K562 (cell line): ENCODE measurements around the gene PCAT6. TPM values are rescaled to one million over a fixed set of nuclear protein-coding genes. Genes with fewer than 3 reads are reported as not detected.

Experiments
- BHLHE40 ChIP-seq: IDR thresholded peaks from 2 replicates; pipeline ENCODE4 v1.6.1; 2011; ENCODE audit warnings: low read length, improper control_type of control experiment
- CTBP1 ChIP-seq: fragments of 450-650 bp; IDR thresholded peaks from 2 replicates; pipeline ENCODE4 v1.6.1; 2016; ENCODE audit warnings: borderline replicate concordance
- ERF ChIP-seq: fragments of 450-650 bp; formaldehyde crosslinking; IDR thresholded peaks from 2 replicates; pipeline ENCODE4 v1.4.0; 2020; ENCODE audit warnings: mild to moderate bottlenecking, mixed read lengths
- FOSL1 ChIP-seq: fragments of 200-800 bp; sonication (Bioruptor generic); conservative IDR thresholded peaks from 2 replicates; pipeline ENCODE4 v1.6.1; 2016; ENCODE audit warnings: missing genetic modification characterization, missing compliant biosample characterization
- KAT7 ChIP-seq: sonication (generic); formaldehyde crosslinking; IDR thresholded peaks from 2 replicates; pipeline ENCODE4 v1.8.0; 2022; ENCODE audit warnings: missing genetic modification reagents, mild to moderate bottlenecking, borderline replicate concordance
- MTA2 ChIP-seq: fragments of 450-650 bp; IDR thresholded peaks from 2 replicates; pipeline ENCODE4 v1.6.1; 2016; ENCODE audit warnings: low read depth
- NCOA6 ChIP-seq: fragments of 450-650 bp; IDR thresholded peaks from 2 replicates; pipeline ENCODE4 v1.6.1; 2017; ENCODE audit warnings: mild to moderate bottlenecking
- POLR2AphosphoS5 ChIP-seq: IDR thresholded peaks from 2 replicates; pipeline ENCODE4 v1.6.1; 2011; ENCODE audit warnings: mild to moderate bottlenecking, low read depth, low read length, moderate library complexity; ENCODE audit not compliant: control insufficient read depth, insufficient read depth
- TOE1 ChIP-seq, 2 experiments: fragments of 450-650 bp in 1 of 2; sonication (generic) in 1 of 2; formaldehyde crosslinking in 1 of 2; IDR thresholded peaks; 2 replicates each; pipeline versions ENCODE4 v1.7.1 to v1.8.0; 2016 to 2022; ENCODE audit warnings: borderline replicate concordance in 2 of 2, mild to moderate bottlenecking in 2 of 2, antibody characterized with exemption in 1 of 2, inconsistent platforms in 1 of 2, low read depth in 1 of 2, missing genetic modification reagents in 1 of 2, moderate library complexity in 1 of 2
- ZBTB1 ChIP-seq: sonication (generic); formaldehyde crosslinking; IDR thresholded peaks from 2 replicates; pipeline ENCODE4 v1.8.1; 2023; ENCODE audit warnings: missing genetic modification reagents, low read depth, mild to moderate bottlenecking, borderline replicate concordance
- ZNF165 ChIP-seq: fragments of 250-450 bp; sonication (Bioruptor Pico); IDR thresholded peaks from 2 replicates; pipeline ENCODE4 v1.4.0; 2020; ENCODE audit warnings: borderline replicate concordance
- ZNF561 ChIP-seq: fragments of 450-650 bp; formaldehyde crosslinking; conservative IDR thresholded peaks from 2 replicates; pipeline ENCODE4 v1.4.0; 2020; ENCODE audit warnings: mild to moderate bottlenecking, moderate library complexity
- ZNF707 ChIP-seq: fragments of 250-450 bp; sonication (Bioruptor Pico); conservative IDR thresholded peaks from 2 replicates; pipeline ENCODE4 v1.8.0; 2022; ENCODE audit warnings: inconsistent platforms, mild to moderate bottlenecking, moderate library complexity
- polyA plus RNA-seq, 8 experiments: library from polyadenylated mRNA; depleted of rRNA in 4 of 8; stranded (reverse) in 5 of 8; unstranded in 3 of 8; fragments of >200 nt; fragmentation: Nextera tagmentation in 2 of 8; fragmentation: Illumina TruSeq in 1 of 8; extraction: Ambion mirVana in 2 of 8; extraction: Trizol in 1 of 8; gene quantifications; 2 replicates each; pipeline versions ENCODE4 v1.2.1 to v1.2.3, GENCODE V29; 2011 to 2014; ENCODE audit warnings: inconsistent platforms in 1 of 8, missing spikeins in 1 of 8
- total RNA-seq, 7 experiments: library from RNA; depleted of rRNA in 6 of 7; stranded (reverse); fragments of >200 nt in 6 of 7; fragmentation: Illumina TruSeq in 2 of 7; extraction: Trizol in 2 of 7; gene quantifications; 2 replicates each; pipeline versions ENCODE4 v1.2.1 to v1.2.3, GENCODE V29; 2011 to 2021; ENCODE audit warnings: low replicate concordance in 1 of 7
- TF ChIP-seq, protein P1 (sequence below): sonication (generic); formaldehyde crosslinking; IDR thresholded peaks from 2 replicates; pipeline ENCODE4 v1.8.0; 2022; ENCODE audit warnings: mild to moderate bottlenecking, missing genetic modification reagents
- TF ChIP-seq, protein P2 (sequence below), 2 experiments: fragments of 450-650 bp; IDR thresholded peaks; 2 replicates each; pipeline ENCODE4 v1.6.1; 2016
- TF ChIP-seq, protein P3 (sequence below), 2 experiments: IDR thresholded peaks; 2 replicates each; pipeline ENCODE4 v1.6.1; 2012; ENCODE audit warnings: improper control_type of control experiment in 2 of 2, low read depth in 2 of 2, low read length in 2 of 2, borderline replicate concordance in 1 of 2

PCAT6 gene
- total and polyA plus RNA-seq, 9 of the 15 experiments (the other 6 are each of a cell fraction or from before 2014, with no cell fraction given) = 0.25 to 2.4 (median 0.54) TPM; not detected in 1

DNA sequence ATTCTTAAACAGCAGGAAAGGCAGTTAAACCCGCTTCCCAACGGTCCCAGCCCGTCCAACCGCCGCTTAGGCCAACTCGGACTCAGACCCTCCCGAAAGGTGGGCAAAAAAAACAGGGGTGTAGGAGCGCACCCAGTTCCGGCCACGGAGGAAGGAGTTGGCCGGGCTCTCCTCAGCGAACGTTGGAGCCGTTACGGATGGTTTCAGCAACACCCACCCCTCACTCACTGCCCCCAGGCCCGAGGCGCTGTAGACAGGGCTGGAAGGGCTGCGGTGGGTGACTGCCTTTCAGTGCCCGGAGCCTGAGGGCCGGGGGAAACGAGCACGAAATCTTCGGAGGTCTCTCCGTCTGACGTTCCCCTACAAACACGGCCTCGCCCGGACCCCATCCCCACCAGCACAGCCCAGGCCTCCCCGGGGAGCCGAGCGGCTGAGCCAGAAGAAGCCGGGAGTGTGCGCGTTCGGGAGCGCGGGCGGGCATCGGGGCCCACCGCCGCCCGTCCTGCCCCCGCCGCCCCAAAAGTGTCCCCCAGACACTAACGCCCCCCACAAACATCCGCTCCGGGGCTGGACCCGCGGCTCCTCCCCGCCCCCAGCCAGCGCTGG, 3.8 kb upstream of the PCAT6 start (continued):
- TF ChIP-seq NCOA6 = no peak
- no peak for TF ChIP-seq FOSL1
- TF ChIP-seq TOE1 (IDR thresholded peaks at IDR 0.05; ENCODE audit: borderline replicate concordance) = 0 out of 2 replicates have a peak, but pooled peaks have one; percentile 21
- no peak for TF ChIP-seq TOE1 (CRISPR knock-in tag; IDR thresholded peaks at IDR 0.05; ENCODE audit: borderline replicate concordance, low read depth)
- TF ChIP-seq CTBP1 = peak; percentile 29; the same call in 1 of the 2 replicates
- peak; percentile 90 for TF ChIP-seq ERF (CRISPR knock-in tag)
- 0 out of 2 replicates have a peak, but pooled peaks have one; percentile 7 for TF ChIP-seq BHLHE40
- TF ChIP-seq, protein P1, sequence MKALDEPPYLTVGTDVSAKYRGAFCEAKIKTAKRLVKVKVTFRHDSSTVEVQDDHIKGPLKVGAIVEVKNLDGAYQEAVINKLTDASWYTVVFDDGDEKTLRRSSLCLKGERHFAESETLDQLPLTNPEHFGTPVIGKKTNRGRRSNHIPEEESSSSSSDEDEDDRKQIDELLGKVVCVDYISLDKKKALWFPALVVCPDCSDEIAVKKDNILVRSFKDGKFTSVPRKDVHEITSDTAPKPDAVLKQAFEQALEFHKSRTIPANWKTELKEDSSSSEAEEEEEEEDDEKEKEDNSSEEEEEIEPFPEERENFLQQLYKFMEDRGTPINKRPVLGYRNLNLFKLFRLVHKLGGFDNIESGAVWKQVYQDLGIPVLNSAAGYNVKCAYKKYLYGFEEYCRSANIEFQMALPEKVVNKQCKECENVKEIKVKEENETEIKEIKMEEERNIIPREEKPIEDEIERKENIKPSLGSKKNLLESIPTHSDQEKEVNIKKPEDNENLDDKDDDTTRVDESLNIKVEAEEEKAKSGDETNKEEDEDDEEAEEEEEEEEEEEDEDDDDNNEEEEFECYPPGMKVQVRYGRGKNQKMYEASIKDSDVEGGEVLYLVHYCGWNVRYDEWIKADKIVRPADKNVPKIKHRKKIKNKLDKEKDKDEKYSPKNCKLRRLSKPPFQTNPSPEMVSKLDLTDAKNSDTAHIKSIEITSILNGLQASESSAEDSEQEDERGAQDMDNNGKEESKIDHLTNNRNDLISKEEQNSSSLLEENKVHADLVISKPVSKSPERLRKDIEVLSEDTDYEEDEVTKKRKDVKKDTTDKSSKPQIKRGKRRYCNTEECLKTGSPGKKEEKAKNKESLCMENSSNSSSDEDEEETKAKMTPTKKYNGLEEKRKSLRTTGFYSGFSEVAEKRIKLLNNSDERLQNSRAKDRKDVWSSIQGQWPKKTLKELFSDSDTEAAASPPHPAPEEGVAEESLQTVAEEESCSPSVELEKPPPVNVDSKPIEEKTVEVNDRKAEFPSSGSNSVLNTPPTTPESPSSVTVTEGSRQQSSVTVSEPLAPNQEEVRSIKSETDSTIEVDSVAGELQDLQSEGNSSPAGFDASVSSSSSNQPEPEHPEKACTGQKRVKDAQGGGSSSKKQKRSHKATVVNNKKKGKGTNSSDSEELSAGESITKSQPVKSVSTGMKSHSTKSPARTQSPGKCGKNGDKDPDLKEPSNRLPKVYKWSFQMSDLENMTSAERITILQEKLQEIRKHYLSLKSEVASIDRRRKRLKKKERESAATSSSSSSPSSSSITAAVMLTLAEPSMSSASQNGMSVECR (CRISPR knock-in tag) = peak; percentile 47; the same call in 1 of the 2 replicates
- TF ChIP-seq, protein P2, sequence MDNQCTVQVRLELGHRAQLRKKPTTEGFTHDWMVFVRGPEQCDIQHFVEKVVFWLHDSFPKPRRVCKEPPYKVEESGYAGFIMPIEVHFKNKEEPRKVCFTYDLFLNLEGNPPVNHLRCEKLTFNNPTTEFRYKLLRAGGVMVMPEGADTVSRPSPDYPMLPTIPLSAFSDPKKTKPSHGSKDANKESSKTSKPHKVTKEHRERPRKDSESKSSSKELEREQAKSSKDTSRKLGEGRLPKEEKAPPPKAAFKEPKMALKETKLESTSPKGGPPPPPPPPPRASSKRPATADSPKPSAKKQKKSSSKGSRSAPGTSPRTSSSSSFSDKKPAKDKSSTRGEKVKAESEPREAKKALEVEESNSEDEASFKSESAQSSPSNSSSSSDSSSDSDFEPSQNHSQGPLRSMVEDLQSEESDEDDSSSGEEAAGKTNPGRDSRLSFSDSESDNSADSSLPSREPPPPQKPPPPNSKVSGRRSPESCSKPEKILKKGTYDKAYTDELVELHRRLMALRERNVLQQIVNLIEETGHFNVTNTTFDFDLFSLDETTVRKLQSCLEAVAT (IDR thresholded peaks at IDR 0.05) = peak; percentile 36 to 88; a peak in 2 of 4 replicates
- TF ChIP-seq ZNF707 (CRISPR knock-in tag) = 0 out of 2 replicates have a peak, but pooled peaks have one; percentile 34
- TF ChIP-seq, protein P3, sequence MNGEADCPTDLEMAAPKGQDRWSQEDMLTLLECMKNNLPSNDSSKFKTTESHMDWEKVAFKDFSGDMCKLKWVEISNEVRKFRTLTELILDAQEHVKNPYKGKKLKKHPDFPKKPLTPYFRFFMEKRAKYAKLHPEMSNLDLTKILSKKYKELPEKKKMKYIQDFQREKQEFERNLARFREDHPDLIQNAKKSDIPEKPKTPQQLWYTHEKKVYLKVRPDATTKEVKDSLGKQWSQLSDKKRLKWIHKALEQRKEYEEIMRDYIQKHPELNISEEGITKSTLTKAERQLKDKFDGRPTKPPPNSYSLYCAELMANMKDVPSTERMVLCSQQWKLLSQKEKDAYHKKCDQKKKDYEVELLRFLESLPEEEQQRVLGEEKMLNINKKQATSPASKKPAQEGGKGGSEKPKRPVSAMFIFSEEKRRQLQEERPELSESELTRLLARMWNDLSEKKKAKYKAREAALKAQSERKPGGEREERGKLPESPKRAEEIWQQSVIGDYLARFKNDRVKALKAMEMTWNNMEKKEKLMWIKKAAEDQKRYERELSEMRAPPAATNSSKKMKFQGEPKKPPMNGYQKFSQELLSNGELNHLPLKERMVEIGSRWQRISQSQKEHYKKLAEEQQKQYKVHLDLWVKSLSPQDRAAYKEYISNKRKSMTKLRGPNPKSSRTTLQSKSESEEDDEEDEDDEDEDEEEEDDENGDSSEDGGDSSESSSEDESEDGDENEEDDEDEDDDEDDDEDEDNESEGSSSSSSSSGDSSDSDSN (IDR thresholded peaks at IDR 0.05; ENCODE audit: borderline replicate concordance in 1 of 2, low read depth in 2 of 2, low read length in 2 of 2) = peak; percentile 89 to 97; a peak in 3 of 4 replicates
- TF ChIP-seq ZBTB1 = peak; percentile 44; the same call in 1 of the 2 replicates
- peak; percentile 68; the same call in 1 of the 2 replicates for TF ChIP-seq POLR2AphosphoS5
- TF ChIP-seq ZNF165 (CRISPR knock-in tag) = peak; percentile 64; the same call in 1 of the 2 replicates
- peak; percentile 64; the same call in 1 of the 2 replicates for TF ChIP-seq KAT7 (CRISPR knock-in tag)
- TF ChIP-seq ZNF561 (CRISPR knock-in tag) = no peak
- no peak for TF ChIP-seq MTA2
